Fibroblast of the conjunctiva (primary cell): ENCODE results near the gene RNF4.
"Not testable (repeated sequence)": the region's sequence is repeated elsewhere in the genome, so short reads cannot be mapped to it uniquely, and the experiment has no call there.

Source experiments
- DNase-seq: peaks from one replicate; pipeline ENCODE4 v3.0.0-alpha.2; 2010; ENCODE audit warnings: low read depth

Gene RNF4

GRCh38 chr4:2534904-2535375 lies 66.0 kb downstream of the RNF4 start:
- no peak for DNase-seq

- DNase-seq = no peak
These were observed 66.7 kb downstream of the RNF4 start for GRCh38 chr4:2535376-2536192.

GRCh38 chr4:2536193-2537010 lies 67.5 kb downstream of the RNF4 start, which contains the start of gene FAM193A:
TSS of gene FAM193A (plus strand) at chr4:2536647. CDS start at chr4:2536916, 269 bp downstream.
- DNase-seq = peak; percentile 99

- no peak for DNase-seq
These were observed 68.3 kb downstream of the RNF4 start for GRCh38 chr4:2537011-2537830.

- not testable (repeated sequence) for DNase-seq
These were observed 74.8 kb downstream of the RNF4 start for GRCh38 chr4:2543580-2544191.

- DNase-seq = no peak
These were observed 76.6 kb downstream of the RNF4 start for GRCh38 chr4:2545321-2546013.

GRCh38 chr4:2546286-2546823 lies 77.4 kb downstream of the RNF4 start:
- DNase-seq = no peak

- not testable (repeated sequence) for DNase-seq
These were observed 78.2 kb downstream of the RNF4 start for GRCh38 chr4:2546961-2547691.

- no peak for DNase-seq
These were observed 82.2 kb downstream of the RNF4 start for GRCh38 chr4:2551118-2551517.

- DNase-seq = no peak
These were observed 83.9 kb downstream of the RNF4 start for GRCh38 chr4:2552806-2553205.

- no peak for DNase-seq
These were observed 89.4 kb downstream of the RNF4 start for GRCh38 chr4:2558301-2558700.

- no peak for DNase-seq
These were observed 91.3 kb downstream of the RNF4 start for GRCh38 chr4:2560167-2560566.
